Right ventricle myocardium inferior (tissue), 1 donor: Measurements from ENCODE around the gene TEN1. TPM values are rescaled to one million over a fixed set of nuclear protein-coding genes. Genes with fewer than 3 reads are reported as not detected.

Experiments used
- ATAC-seq: fragments of 200-7000 bp; cut with Tn5 transposase; one replicate; pipeline ENCODE4 v1.9.1; 2020; ENCODE audit warnings: mild to moderate bottlenecking, moderate library complexity
- DNase-seq: peaks from one replicate; pipeline ENCODE4 v3.0.0; 2021; ENCODE audit errors: missing footprints
- intact Hi-C: fragments of 100-400 bp; cut with DNase I; formaldehyde crosslinking; loops from one replicate; pipeline ENCODE4 v1.11.0; 2022
- total RNA-seq: library from RNA; stranded (reverse); fragmentation: NEBNext Ultra II Directional; extraction: Animal tissue kit (Norgen Biotek cat#: 25700); gene quantifications from one replicate; pipeline ENCODE4 v1.2.1, GENCODE V29; 2021
- donor health status: DM: no; HTN: yes; CAD: no; lungs with severe emphysema.

TEN1 gene
- total RNA-seq, 1 donor from 2014 or later = 9.4 TPM

GRCh38 chr17:76017481-76018339 lies 38.7 kb downstream of the TEN1 start:
- intact Hi-C loops = loop anchor here (5.0 kb wide), 1 partner anchor 165 kb away; no protein-coding TSS in a partner anchor
- no peak for DNase-seq
- ATAC-seq = no peak

- intact Hi-C loops = loop anchor here (5.0 kb wide), 1 partner anchor 164 kb away; no protein-coding TSS in a partner anchor
- no peak for ATAC-seq
- no peak for DNase-seq
These were observed 39.3 kb downstream of the TEN1 start for GRCh38 chr17:76018340-76018680.

- intact Hi-C loops = loop anchor here (5.0 kb wide), 1 partner anchor 164 kb away; no protein-coding TSS in a partner anchor
- DNase-seq (no peak), ATAC-seq (no peak)
These were observed 39.8 kb downstream of the TEN1 start for GRCh38 chr17:76018801-76019200.

- no peak for ATAC-seq
- intact Hi-C loops = loop anchor here (5.0 kb wide), 1 partner anchor 162 kb away; no protein-coding TSS in a partner anchor
- DNase-seq = no peak
These were observed 40.9 kb downstream of the TEN1 start for GRCh38 chr17:76019833-76020467.

DNA sequence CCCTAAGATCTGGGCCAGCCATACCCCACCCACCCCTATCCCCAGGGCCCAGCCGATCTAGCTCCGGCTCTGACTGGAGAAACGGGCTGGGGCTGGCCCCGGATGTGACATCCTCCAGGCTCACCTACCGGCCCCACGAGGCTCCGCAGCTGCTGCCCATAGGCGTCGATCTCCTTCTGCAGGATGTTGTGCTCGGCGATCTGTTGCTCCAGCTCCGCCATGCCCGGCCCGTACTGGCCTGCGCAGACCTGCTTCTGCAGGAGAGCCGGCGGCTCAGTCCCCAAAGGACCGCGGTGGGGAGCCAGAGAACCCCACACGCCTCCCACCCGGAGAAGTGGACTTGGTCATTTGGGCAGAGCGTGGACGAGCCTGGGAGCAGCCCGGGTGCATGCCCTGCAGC lies 43.2 kb downstream of the TEN1 start:
- intact Hi-C loops = no loop called here
- ATAC-seq (no peak), DNase-seq (no peak)

DNA sequence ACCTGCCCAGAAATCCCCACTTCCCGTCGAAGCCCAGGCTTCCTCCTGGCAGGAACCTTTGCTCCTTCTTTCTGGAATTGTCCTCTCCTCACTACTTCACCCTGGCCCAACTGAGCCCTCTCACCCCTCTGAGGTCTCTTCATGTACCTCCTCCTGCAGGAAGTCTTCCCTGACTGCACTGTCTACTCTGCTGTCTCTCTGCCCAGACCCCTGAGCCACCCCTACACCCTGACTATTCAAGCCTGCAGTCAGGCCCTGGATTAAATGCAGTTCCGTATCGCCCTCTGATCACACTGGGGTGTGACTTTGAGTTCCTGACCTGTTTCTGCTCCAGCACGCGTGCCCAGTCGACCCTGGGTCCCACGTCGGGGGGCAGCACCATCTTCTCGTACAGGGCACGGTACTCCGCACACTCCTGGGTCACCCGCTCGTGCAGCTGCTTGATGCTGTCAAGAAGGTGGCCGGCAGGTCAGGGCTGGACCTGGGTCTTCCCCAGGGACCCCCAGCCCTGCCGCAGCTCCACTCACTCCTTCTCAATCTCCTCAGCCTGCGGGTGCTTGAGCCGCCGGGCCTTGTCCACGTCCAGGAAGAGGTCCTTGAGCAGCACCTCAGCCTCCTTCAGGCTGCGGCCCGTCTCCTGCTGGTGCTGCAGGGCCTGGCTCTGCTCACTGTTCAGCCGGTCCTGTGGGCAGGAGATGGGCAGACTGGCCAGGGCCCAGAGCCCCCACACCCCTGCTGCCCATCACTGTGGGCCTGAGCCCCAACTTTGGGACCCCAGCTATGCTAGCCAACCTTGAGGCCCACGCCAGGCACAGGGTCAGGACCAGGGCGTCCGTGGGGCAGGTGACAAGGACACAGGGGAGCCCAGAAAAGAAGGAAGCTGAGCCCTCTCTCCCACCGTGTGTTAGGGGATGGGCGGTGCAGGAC lies 44.2 kb downstream of the TEN1 start:
- ATAC-seq (no peak), DNase-seq (no peak)
- intact Hi-C loops = no loop called here

DNA sequence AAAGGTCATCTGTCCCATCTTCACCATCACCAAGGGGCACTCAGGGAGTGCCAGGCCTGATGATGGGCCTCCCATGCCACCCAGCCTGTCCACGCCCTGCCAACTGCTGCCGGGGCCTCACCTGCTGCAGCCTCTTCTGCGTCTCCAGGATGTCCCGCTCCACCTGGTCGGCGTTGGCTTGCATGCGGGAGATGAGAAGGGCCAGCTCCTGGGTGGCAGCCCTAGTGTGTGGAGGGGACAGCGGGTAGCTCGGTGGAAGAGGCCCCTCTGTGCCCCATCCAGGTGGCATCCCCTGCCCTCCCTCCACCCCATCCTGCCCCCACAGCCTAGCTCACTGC lies 44.8 kb downstream of the TEN1 start:
- DNase-seq (peak; percentile 37), ATAC-seq (no peak)
- intact Hi-C loops = no loop called here

DNA sequence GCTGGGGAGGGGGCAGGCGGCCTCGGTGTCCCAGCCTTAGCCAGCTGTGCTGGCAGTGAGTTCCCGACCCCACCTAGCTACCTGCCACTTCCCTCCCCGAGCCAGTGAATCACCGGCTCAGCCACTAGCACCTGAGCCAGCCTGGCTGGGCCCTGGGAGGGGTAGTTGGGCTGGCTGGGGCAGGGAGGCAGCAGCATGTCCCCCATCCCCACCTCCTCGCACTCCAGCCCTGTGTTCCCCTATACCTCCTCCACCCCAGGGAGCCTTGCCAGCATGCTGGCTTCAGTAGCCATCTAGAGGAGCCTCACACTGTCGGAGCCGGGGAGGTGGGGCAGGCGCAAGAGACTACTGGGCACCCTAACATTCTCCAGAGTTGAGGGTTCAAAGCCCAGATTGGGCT lies 45.3 kb downstream of the TEN1 start:
- ATAC-seq (no peak), DNase-seq (peak; percentile 54)
- intact Hi-C loops = no loop called here

DNA sequence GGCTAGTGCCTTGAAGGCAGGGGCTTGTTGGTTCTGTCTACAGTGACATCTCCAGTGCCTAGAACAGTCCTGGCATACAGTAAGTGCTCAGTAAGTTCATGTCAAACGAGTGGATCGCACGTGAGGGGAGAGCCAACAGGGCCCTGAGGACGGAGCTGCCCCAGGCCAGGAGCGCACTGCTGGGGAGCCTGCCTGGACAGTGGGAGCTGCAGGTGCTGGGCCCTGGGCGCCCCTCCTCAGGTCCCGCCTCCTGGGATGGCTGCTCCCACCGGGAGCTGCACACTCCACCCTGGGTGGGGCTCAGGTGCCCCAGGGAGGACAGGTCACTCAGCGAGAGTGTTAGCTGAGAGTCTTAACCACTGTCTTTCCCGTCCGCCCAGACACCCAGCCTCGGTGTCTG lies 46.3 kb downstream of the TEN1 start:
- no peak for ATAC-seq
- DNase-seq = peak; percentile 15

GRCh38 chr17:76026714-76027158 lies 47.7 kb downstream of the TEN1 start:
- DNase-seq = no peak
- no peak for ATAC-seq
- intact Hi-C loops = no loop called here

More for the DNA sequence above, 46.3 kb downstream of the TEN1 start:
- intact Hi-C loops = no loop called here

DNA sequence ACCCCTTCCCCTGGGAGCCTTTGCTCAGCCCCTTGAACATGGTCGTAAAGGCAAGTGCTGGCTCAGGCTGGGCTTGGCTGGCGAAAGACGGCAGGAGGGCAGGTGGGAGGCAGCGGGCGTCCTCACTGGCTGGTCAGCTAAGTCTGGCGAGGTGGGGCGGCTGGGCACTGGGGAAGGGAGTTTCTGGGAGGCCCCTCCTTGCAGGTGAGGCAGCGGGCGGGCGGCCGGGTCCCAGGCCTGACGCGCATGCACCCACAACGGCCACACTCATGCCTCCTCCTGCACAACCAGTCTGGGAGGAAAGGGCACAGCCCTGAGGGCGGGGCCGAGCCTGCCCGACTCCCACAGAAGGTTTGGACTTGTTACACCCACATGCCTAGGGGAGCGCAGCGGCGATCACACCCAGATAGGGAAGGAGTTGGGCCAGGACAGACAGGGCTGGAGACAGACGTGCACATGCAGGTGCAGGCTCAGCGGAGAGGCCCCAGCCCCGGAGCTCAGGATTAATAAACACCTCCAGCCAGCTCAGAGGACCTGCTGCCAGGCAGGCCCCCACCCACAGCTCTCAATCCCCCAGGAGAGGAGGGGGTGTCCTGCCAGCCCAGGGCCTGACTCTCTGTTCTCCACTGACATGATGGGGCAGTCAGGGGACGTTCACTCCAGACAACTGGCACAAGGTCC lies 48.3 kb downstream of the TEN1 start, which contains the start of gene EVPL:
Gene EVPL (minus strand): TSS at position 148 of the 681 bp plus-strand sequence. CDS start 108 bp downstream, at position 40.
- ATAC-seq (peak; percentile 13), DNase-seq (no peak)
- intact Hi-C loops = no loop called here

- DNase-seq (peak; percentile 57), ATAC-seq (no peak)
- intact Hi-C loops = no loop called here
These were observed 53.2 kb downstream of the TEN1 start for GRCh38 chr17:76032073-76032779.

GRCh38 chr17:76032780-76033108 lies 53.7 kb downstream of the TEN1 start:
- ATAC-seq (no peak), DNase-seq (no peak)
- intact Hi-C loops = no loop called here

- intact Hi-C loops = no loop called here
- DNase-seq (peak; percentile 27), ATAC-seq (no peak)
These were observed 54.1 kb downstream of the TEN1 start for GRCh38 chr17:76033139-76033538.

DNA sequence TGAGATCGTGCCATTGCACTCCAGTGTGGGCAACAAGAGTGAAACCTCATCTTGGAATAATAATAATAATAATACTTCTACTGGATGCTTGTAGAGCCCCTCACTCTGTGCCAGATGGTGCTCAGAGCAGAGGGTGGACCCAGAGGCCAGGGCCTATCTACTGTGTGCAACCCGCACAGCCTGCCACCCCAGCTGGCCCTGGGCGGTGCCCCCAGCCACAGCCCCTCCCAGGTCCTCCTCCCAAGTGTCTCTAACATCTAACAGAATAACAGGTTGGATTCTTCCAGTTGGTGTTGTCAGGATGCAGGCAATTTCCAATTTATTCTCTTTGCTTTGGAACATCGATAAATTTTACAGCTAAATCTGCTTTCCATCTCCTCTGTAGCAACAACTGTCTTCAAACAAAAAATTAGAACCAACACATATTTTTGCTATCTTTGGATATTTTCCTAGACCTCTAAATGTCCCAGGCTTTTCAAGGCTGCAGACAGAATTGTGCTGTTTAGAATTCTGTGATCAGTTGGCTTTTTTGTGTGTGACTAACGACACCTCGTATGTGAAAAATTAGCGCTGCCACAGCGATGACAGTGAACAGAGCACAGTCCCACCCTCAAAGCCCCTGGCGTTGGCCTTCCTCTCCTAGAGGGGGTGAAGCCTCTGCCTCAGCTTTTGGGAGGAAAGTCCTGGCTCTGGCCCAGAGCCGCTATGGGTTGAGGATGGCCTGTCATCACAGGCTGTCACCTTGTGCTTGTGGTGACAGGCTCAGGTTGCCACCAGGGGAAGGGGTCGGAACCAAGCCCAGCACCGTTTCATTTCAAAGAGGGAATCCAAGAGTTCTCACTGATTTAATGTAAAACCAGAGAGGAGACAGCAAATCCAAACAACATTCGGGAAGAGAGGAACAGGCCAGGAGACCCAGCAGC lies 55.6 kb downstream of the TEN1 start:
- no peak for DNase-seq
- intact Hi-C loops = no loop called here
- ATAC-seq = no peak

- peak; percentile 48 for ATAC-seq
- intact Hi-C loops = no loop called here
- DNase-seq = no peak
These were observed 57.6 kb downstream of the TEN1 start for GRCh38 chr17:76036497-76037261.
